Measurements from ENCODE around the gene TSPAN5.

DNA sequence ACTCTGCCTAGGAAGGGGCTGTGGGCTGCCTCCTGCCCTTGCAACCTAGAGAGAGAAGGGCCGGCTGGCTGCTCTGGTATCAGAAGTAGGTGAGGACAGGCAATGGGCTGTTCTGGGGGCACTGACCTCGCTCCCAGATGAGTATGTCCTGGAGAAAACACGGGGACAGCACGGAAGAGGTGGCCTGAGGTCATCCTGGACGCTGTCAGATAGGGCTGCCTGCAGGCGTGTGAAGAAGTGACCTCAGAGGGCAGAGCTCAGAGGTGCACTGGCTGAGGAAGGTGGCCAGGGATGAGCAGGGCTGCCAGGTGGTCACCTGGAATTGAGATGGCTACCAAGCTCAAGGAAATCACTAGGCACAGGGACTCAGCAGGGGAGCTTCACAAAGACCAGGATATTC lies 159.6 kb downstream of the TSPAN5 start:
- no peak for TF ChIP-seq POLR2A (IDR thresholded peaks at IDR 0.05; ENCODE audit: low read depth, low read length)
- TF ChIP-seq TAF1 (IDR thresholded peaks at IDR 0.05; ENCODE audit: low read depth, low read length), result no peak
- no peak for TF ChIP-seq POLR2AphosphoS5 (IDR thresholded peaks at IDR 0.05; ENCODE audit: low read depth, low read length)
- no peak for TF ChIP-seq SPI1 (IDR thresholded peaks at IDR 0.05; ENCODE audit: low read depth, low read length)
